GM19193 (cell line): ENCODE results near the gene CELSR2.

Experiments
- POLR2A ChIP-seq: IDR thresholded peaks from 4 replicates; pipeline ENCODE4 v1.6.1; 2011; ENCODE audit not compliant: insufficient read depth, insufficient read length; ENCODE audit errors: extremely low read depth

CELSR2 gene

GRCh38 chr1:109253803-109254620, 4.7 kb downstream of the CELSR2 start:
- TF ChIP-seq POLR2A, result no peak

GRCh38 chr1:109254621-109255096, 5.3 kb downstream of the CELSR2 start:
- no peak for TF ChIP-seq POLR2A

- TF ChIP-seq POLR2A, result no peak
Measured at GRCh38 chr1:109255097-109255651, 5.8 kb downstream of the CELSR2 start.

- TF ChIP-seq POLR2A, result no peak
Measured at GRCh38 chr1:109255678-109256077, 6.3 kb downstream of the CELSR2 start.

GRCh38 chr1:109256085-109256484, 6.7 kb downstream of the CELSR2 start:
- TF ChIP-seq POLR2A, result no peak

- no peak for TF ChIP-seq POLR2A
Measured at GRCh38 chr1:109256971-109257681, 7.8 kb downstream of the CELSR2 start.

- TF ChIP-seq POLR2A, result no peak
Measured at GRCh38 chr1:109257682-109258421, 8.5 kb downstream of the CELSR2 start.

- TF ChIP-seq POLR2A, result no peak
Measured at GRCh38 chr1:109258481-109259466, 9.4 kb downstream of the CELSR2 start.

- TF ChIP-seq POLR2A, result no peak
Measured at GRCh38 chr1:109259674-109260557, 10.6 kb downstream of the CELSR2 start.

GRCh38 chr1:109261006-109261405, 11.7 kb downstream of the CELSR2 start:
- TF ChIP-seq POLR2A, result no peak

- no peak for TF ChIP-seq POLR2A
Measured at GRCh38 chr1:109261578-109261977, 12.2 kb downstream of the CELSR2 start.

GRCh38 chr1:109262231-109263055, 13.1 kb downstream of the CELSR2 start:
- no peak for TF ChIP-seq POLR2A
